Mesothelial cell of epicardium (in vitro differentiated cells): ENCODE measurements around the gene ARL3. TPM values are rescaled to one million over a fixed set of nuclear protein-coding genes. Genes with fewer than 3 reads are reported as not detected.
A peak's percentile ranks its signal among the peaks of the same experiment; 100 is the strongest.

ENCODE experiments used
- DNase-seq, 2 experiments: peaks; one replicate each; pipeline ENCODE4 v3.0.0; 2021; ENCODE audit warnings: low spot score in 2 of 2; ENCODE audit not compliant: unreplicated experiment in 2 of 2
- H3K27ac Mint-ChIP-seq: 2 replicates; pipeline ENCODE4 v1.8.0; 2021; ENCODE audit warnings: mixed read lengths
- H3K27me3 Mint-ChIP-seq: 2 replicates; pipeline ENCODE4 v1.8.0; 2021; ENCODE audit warnings: low read depth, mixed read lengths
- H3K36me3 Mint-ChIP-seq: 2 replicates; pipeline ENCODE4 v1.8.0; 2021; ENCODE audit warnings: mixed read lengths
- H3K4me1 Mint-ChIP-seq: 2 replicates; pipeline ENCODE4 v1.8.0; 2021; ENCODE audit warnings: mixed read lengths
- H3K4me3 Mint-ChIP-seq: 2 replicates; pipeline ENCODE4 v1.8.0; 2021; ENCODE audit warnings: mild to moderate bottlenecking, moderate library complexity, mixed read lengths
- H3K9me3 Mint-ChIP-seq: 2 replicates; pipeline ENCODE4 v1.8.0; 2021; ENCODE audit warnings: mixed read lengths
- CTCF ChIP-seq: fragments of 200-600 bp; sonication (generic); IDR thresholded peaks from one replicate; pipeline ENCODE4 v1.5.0; 2021; ENCODE audit warnings: antibody characterized with exemption; ENCODE audit not compliant: unreplicated experiment
- total RNA-seq: library from RNA; stranded (reverse); gene quantifications from 3 replicates; pipeline ENCODE4 v1.2.1, GENCODE V29; 2021

The ARL3 gene
- total RNA-seq, 1 donor from 2014 or later, result 13.9 TPM

- TF ChIP-seq CTCF, result peak; percentile 31
- Mint-ChIP-seq H3K4me3 (peak overlapping the region; percentile 77), H3K27me3 (no peaks in the 10 kb centered on the region), H3K27ac (peak overlapping the region; percentile 89), H3K36me3 (peaks cover 1% of the 10 kb centered on the region), H3K4me1 (peaks cover 50% of the 10 kb centered on the region), H3K9me3 (no peaks in the 10 kb centered on the region)
- peak in 1 of 2 experiments; percentile 59 for DNase-seq
Observed at GRCh38 chr10:102713539-102713813, 721 bp downstream of the ARL3 start.

GRCh38 chr10:102712843-102713538, 1.2 kb downstream of the ARL3 start:
- H3K27me3 Mint-ChIP-seq, result no peaks in the 10 kb centered on the region
- no peaks in the 10 kb centered on the region for H3K9me3 Mint-ChIP-seq
- peaks cover 47% of the 10 kb centered on the region for H3K4me1 Mint-ChIP-seq

GRCh38 chr10:102712089-102712488, 2.1 kb downstream of the ARL3 start:
- Mint-ChIP-seq H3K4me1 (peaks cover 45% of the 10 kb centered on the region), H3K36me3 (peaks cover 1% of the 10 kb centered on the region), H3K27ac (no peak overlapping the region), H3K4me3 (no peak overlapping the region), H3K9me3 (no peaks in the 10 kb centered on the region), H3K27me3 (no peaks in the 10 kb centered on the region)
- no peak for DNase-seq
- no peak for TF ChIP-seq CTCF

More at GRCh38 chr10:102712843-102713538, 1.2 kb downstream of the ARL3 start:
- DNase-seq, result no peak
- Mint-ChIP-seq H3K36me3 (peaks cover 1% of the 10 kb centered on the region), H3K27ac (peak overlapping the region; percentile 89), H3K4me3 (peak overlapping the region; percentile 77)
- no peak for TF ChIP-seq CTCF

- Mint-ChIP-seq H3K9me3 (no peaks in the 10 kb centered on the region), H3K36me3 (no peaks in the 10 kb centered on the region), H3K27ac (peak overlapping the region; percentile 9), H3K4me3 (no peak overlapping the region), H3K4me1 (peaks cover 36% of the 10 kb centered on the region), H3K27me3 (no peaks in the 10 kb centered on the region)
- no peak for TF ChIP-seq CTCF
- DNase-seq, result no peak
Observed at GRCh38 chr10:102710609-102711008, 3.6 kb downstream of the ARL3 start.

- H3K27ac Mint-ChIP-seq, result peak overlapping the region; percentile 90
- DNase-seq, result no peak
- no peaks in the 10 kb centered on the region for H3K27me3 Mint-ChIP-seq
- no peak overlapping the region for H3K4me3 Mint-ChIP-seq
- no peak for TF ChIP-seq CTCF
- peaks cover 2% of the 10 kb centered on the region for H3K36me3 Mint-ChIP-seq
- no peaks in the 10 kb centered on the region for H3K9me3 Mint-ChIP-seq
- peaks cover 25% of the 10 kb centered on the region for H3K4me1 Mint-ChIP-seq
Observed at GRCh38 chr10:102705531-102705930, 8.7 kb downstream of the ARL3 start.

GRCh38 chr10:102704915-102705314, 9.3 kb downstream of the ARL3 start:
- H3K27ac Mint-ChIP-seq, result peak overlapping the region; percentile 90
- H3K9me3 Mint-ChIP-seq, result no peaks in the 10 kb centered on the region
- no peaks in the 10 kb centered on the region for H3K27me3 Mint-ChIP-seq
- H3K4me1 Mint-ChIP-seq, result peaks cover 21% of the 10 kb centered on the region
- no peak overlapping the region for H3K4me3 Mint-ChIP-seq
- peaks cover 2% of the 10 kb centered on the region for H3K36me3 Mint-ChIP-seq
- DNase-seq, result no peak
- no peak for TF ChIP-seq CTCF
